Right ventricle myocardium superior (tissue), 1 donor: ENCODE results near the gene USP17L18. TPM values are rescaled to one million over a fixed set of nuclear protein-coding genes. Genes with fewer than 3 reads are reported as not detected.

Experiments
- total RNA-seq: library from RNA; stranded (reverse); fragmentation: NEBNext Ultra II Directional; extraction: Animal tissue kit (Norgen Biotek cat#: 25700); gene quantifications from one replicate; pipeline ENCODE4 v1.2.1, GENCODE V29; 2021
- donor health status: DM: no; HTN: yes; CAD: no; lungs with severe emphysema.

USP17L18 gene
- total RNA-seq, 1 donor from 2014 or later, result not detected

Other genes starting within 250 kb of the USP17L18 start
- not detected for gene FAM90A26, start 78.2 kb upstream of the USP17L18 start, total RNA-seq
- gene USP17L10, start 38.0 kb upstream of the USP17L18 start, total RNA-seq, result not detected
- gene USP17L11, start 33.2 kb upstream of the USP17L18 start, total RNA-seq, result not detected
- gene USP17L12, start 28.5 kb upstream of the USP17L18 start, total RNA-seq, result not detected
- gene USP17L13, start 23.7 kb upstream of the USP17L18 start, total RNA-seq, result not detected
- gene USP17L15, start 14.2 kb upstream of the USP17L18 start, total RNA-seq, result not detected
- not detected for gene USP17L17, start 4.8 kb upstream of the USP17L18 start, total RNA-seq
- gene USP17L19, start 4.7 kb downstream of the USP17L18 start, total RNA-seq, result not detected
- not detected for gene USP17L20, start 9.5 kb downstream of the USP17L18 start, total RNA-seq
- gene USP17L21, start 14.2 kb downstream of the USP17L18 start, total RNA-seq, result not detected
- gene USP17L22, start 19.0 kb downstream of the USP17L18 start, total RNA-seq, result not detected
- not detected for gene USP17L24, start 76.5 kb downstream of the USP17L18 start, total RNA-seq
- gene USP17L25, start 81.3 kb downstream of the USP17L18 start, total RNA-seq, result not detected
- gene USP17L26, start 86.0 kb downstream of the USP17L18 start, total RNA-seq, result not detected
- gene USP17L5, start 90.8 kb downstream of the USP17L18 start, total RNA-seq, result not detected
- not detected for gene USP17L27, start 95.5 kb downstream of the USP17L18 start, total RNA-seq
- gene USP17L28, start 100.3 kb downstream of the USP17L18 start, total RNA-seq, result not detected
- gene USP17L29, start 105.0 kb downstream of the USP17L18 start, total RNA-seq, result not detected
- not detected for gene USP17L30, start 114.5 kb downstream of the USP17L18 start, total RNA-seq
- gene DEFB131A, start 195.8 kb downstream of the USP17L18 start, total RNA-seq, result not detected